ENCODE results near the gene OR2L13.

DNA sequence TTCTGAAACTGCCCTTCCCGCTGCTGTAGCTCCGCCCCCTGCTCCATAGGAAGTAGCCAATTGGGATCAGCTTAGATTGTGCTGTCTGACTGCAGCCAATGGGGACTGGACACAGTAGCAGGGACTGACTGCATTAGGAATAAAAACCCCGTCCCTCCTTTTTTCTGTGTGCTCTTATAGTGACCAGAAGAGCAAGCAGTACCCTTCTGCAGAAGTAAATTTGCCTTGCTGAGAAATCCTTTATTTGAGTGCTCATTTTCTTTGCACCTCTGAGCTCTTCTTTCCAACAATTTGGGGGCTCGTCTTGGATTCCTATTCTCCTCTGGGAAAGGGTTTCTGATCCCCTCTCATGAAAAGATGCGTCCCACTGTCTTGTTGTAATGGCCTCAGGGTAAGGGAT, 16.2 kb downstream of the OR2L13 start:
- TF ChIP-seq, protein P1, sequence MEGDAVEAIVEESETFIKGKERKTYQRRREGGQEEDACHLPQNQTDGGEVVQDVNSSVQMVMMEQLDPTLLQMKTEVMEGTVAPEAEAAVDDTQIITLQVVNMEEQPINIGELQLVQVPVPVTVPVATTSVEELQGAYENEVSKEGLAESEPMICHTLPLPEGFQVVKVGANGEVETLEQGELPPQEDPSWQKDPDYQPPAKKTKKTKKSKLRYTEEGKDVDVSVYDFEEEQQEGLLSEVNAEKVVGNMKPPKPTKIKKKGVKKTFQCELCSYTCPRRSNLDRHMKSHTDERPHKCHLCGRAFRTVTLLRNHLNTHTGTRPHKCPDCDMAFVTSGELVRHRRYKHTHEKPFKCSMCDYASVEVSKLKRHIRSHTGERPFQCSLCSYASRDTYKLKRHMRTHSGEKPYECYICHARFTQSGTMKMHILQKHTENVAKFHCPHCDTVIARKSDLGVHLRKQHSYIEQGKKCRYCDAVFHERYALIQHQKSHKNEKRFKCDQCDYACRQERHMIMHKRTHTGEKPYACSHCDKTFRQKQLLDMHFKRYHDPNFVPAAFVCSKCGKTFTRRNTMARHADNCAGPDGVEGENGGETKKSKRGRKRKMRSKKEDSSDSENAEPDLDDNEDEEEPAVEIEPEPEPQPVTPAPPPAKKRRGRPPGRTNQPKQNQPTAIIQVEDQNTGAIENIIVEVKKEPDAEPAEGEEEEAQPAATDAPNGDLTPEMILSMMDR (conservative IDR thresholded peaks at IDR 0.05; ENCODE audit: low read depth, low read length) = no peak
- TF ChIP-seq POLR2A (IDR thresholded peaks at IDR 0.05; ENCODE audit: low read depth, low read length) (no peak), MAFK (IDR thresholded peaks at IDR 0.05; ENCODE audit: low read depth, low read length) (no peak), CEBPB (IDR thresholded peaks at IDR 0.05; ENCODE audit: low read depth, low read length) (no peak), RFX5 (IDR thresholded peaks at IDR 0.05; ENCODE audit: low read depth, low read length) (no peak), FOS (IDR thresholded peaks at IDR 0.05; ENCODE audit: low read depth, low read length) (no peak), SMC3 (IDR thresholded peaks at IDR 0.05; ENCODE audit: low read depth, low read length) (no peak), RAD21 (IDR thresholded peaks at IDR 0.05; ENCODE audit: low read length) (no peak), MAZ (IDR thresholded peaks at IDR 0.05; ENCODE audit: borderline replicate concordance, low read depth, low read length) (no peak), RCOR1 (IDR thresholded peaks at IDR 0.05; ENCODE audit: insufficient replicate concordance, low read length) (no peak)
- TF ChIP-seq, protein P2, sequence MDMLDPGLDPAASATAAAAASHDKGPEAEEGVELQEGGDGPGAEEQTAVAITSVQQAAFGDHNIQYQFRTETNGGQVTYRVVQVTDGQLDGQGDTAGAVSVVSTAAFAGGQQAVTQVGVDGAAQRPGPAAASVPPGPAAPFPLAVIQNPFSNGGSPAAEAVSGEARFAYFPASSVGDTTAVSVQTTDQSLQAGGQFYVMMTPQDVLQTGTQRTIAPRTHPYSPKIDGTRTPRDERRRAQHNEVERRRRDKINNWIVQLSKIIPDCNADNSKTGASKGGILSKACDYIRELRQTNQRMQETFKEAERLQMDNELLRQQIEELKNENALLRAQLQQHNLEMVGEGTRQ (IDR thresholded peaks at IDR 0.05; ENCODE audit: low read depth, low read length) = no peak

All from IMR-90 (cell line).